ENCODE data around the gene STEAP3.

STEAP3 gene

DNA sequence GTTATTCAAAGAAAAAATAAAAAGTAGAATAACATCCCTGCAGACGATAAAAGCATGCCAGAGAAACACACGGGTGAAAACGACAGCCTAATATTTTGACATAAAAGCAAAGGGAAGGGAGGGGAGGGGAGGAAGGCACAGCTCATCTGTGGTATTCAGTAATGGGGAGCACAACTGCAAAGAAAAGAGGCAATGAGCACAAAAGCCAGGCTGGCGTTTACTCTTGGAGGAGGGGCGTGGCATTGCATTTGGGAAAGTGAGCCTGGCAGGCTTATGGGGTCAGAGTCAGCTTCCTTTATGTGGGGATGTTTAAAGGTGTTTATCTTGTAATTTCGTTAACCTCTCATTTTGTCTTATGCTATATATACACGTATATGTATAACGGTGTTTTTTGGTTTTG, 53.2 kb downstream of the STEAP3 start:
- TF ChIP-seq FOXP2 (optimal IDR thresholded peaks at IDR 0.05; ENCODE audit: borderline replicate concordance, extremely low read depth, extremely low read length, insufficient read depth) (no peak), REST (IDR thresholded peaks at IDR 0.05; ENCODE audit: insufficient read depth in 1 of 2, low read depth in 2 of 2, low read length in 2 of 2) (no peak), POLR2AphosphoS5 (IDR thresholded peaks at IDR 0.05; ENCODE audit: low read depth, low read length) (no peak), TAF1 (IDR thresholded peaks at IDR 0.05; ENCODE audit: borderline replicate concordance, insufficient read depth, low read length) (no peak), SIN3A (IDR thresholded peaks at IDR 0.05; ENCODE audit: borderline replicate concordance, insufficient read depth, low read length) (no peak)

DNA sequence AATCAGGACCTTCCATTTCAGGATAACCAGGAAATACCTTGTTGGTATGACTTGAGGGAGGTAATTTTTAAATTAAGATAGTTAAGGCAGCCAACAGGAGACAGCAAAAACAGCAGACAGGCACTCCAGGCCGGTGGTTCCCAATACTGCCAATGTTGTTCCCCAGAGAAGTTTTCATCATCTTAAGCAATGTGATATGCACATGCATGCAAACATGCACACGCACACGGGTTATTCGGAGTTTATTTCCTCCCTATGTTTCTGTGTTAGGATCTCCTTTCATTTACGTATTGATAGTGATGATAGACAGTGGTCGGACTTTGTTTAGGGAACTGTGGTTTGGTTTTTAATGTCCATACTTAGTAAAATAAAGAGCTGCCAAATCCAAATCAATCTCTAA, 55.3 kb downstream of the STEAP3 start:
- TF ChIP-seq POLR2AphosphoS5 (IDR thresholded peaks at IDR 0.05; ENCODE audit: low read depth, low read length) (no peak), TAF1 (IDR thresholded peaks at IDR 0.05; ENCODE audit: borderline replicate concordance, insufficient read depth, low read length) (no peak), SIN3A (IDR thresholded peaks at IDR 0.05; ENCODE audit: borderline replicate concordance, insufficient read depth, low read length) (no peak), FOXP2 (optimal IDR thresholded peaks at IDR 0.05; ENCODE audit: borderline replicate concordance, extremely low read depth, extremely low read length, insufficient read depth) (no peak), REST (IDR thresholded peaks at IDR 0.05; ENCODE audit: insufficient read depth in 1 of 2, low read depth in 2 of 2, low read length in 2 of 2) (no peak)

DNA sequence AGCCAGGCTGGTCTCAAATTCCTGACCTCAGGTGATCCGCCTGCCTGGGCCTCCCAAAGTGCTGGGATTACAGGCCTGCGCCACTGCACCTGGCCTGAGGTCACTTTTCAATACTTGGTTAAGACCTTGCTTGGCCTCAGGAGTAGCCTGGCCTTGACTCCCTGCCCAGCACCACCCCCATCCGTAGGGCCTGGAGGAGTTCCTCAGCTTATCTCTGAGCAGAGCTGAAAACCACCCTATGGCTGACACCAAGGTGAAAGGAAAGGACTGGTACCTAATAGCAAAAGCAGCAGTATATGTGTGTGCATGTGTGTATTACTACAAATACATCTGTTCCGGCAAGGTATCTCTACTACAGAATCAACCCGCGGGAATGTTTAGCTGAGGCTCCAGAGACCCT, 56.0 kb downstream of the STEAP3 start:
- TF ChIP-seq FOXP2 (optimal IDR thresholded peaks at IDR 0.05; ENCODE audit: borderline replicate concordance, extremely low read depth, extremely low read length, insufficient read depth) (no peak), SIN3A (IDR thresholded peaks at IDR 0.05; ENCODE audit: borderline replicate concordance, insufficient read depth, low read length) (no peak), POLR2AphosphoS5 (IDR thresholded peaks at IDR 0.05; ENCODE audit: low read depth, low read length) (no peak), REST (IDR thresholded peaks at IDR 0.05; ENCODE audit: insufficient read depth in 1 of 2, low read depth in 2 of 2, low read length in 2 of 2) (no peak), TAF1 (IDR thresholded peaks at IDR 0.05; ENCODE audit: borderline replicate concordance, insufficient read depth, low read length) (no peak)

DNA sequence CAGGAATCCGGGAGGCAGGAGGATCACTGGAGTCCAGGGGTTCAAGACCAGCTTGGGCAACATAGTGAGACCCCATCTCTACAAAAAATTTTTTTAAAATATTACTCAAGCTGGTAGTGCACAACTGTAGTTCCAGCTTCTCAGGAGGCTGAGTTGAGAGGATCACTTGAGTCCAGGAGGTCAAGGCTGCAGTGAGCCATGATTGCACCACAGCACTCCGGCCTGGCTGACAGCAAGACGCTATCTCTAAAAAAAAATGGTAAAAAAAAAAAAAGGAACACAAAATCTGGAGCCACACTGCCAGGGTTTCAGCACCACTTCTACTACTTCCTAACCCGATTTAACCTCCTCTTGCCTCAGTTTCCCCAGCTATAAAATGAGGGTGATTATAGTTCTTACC, 57.0 kb downstream of the STEAP3 start:
- no peak for TF ChIP-seq FOXP2 (optimal IDR thresholded peaks at IDR 0.05; ENCODE audit: borderline replicate concordance, extremely low read depth, extremely low read length, insufficient read depth)
- TF ChIP-seq REST (IDR thresholded peaks at IDR 0.05; ENCODE audit: insufficient read depth in 1 of 2, low read depth in 2 of 2, low read length in 2 of 2): no peak

Measured in PFSK-1 (cell line).